Neural cell (in vitro differentiated cells): ENCODE results near the gene SPTBN2.

Experiments
- CTCF ChIP-seq: fragments of 450-650 bp; IDR thresholded peaks from 2 replicates; pipeline ENCODE4 v1.5.1; 2014; ENCODE audit warnings: antibody characterized with exemption, mild to moderate bottlenecking, moderate library complexity; ENCODE audit not compliant: poor library complexity, severe bottlenecking
- EP300 ChIP-seq: fragments of 450-650 bp; conservative IDR thresholded peaks from 2 replicates; pipeline ENCODE4 v1.6.1; 2014; ENCODE audit warnings: antibody characterized with exemption, mild to moderate bottlenecking, moderate library complexity; ENCODE audit not compliant: poor library complexity, severe bottlenecking
- EZH2 ChIP-seq: fragments of 200-600, 300-800 bp; shearing (Covaris generic), sonication (generic); IDR thresholded peaks from 2 replicates; pipeline ENCODE4 v1.6.1; 2014; ENCODE audit warnings: antibody characterized with exemption, low read length, borderline replicate concordance, mild to moderate bottlenecking; ENCODE audit not compliant: insufficient read depth, poor library complexity, severe bottlenecking
- MXI1 ChIP-seq: fragments of 450-650 bp; conservative IDR thresholded peaks from 2 replicates; pipeline ENCODE4 v1.6.1; 2014; ENCODE audit warnings: antibody characterized with exemption, mild to moderate bottlenecking; ENCODE audit not compliant: poor library complexity, severe bottlenecking
- POLR2AphosphoS5 ChIP-seq: IDR thresholded peaks from 2 replicates; pipeline ENCODE4 v1.6.1; 2012
- RAD21 ChIP-seq: fragments of 450-650 bp; conservative IDR thresholded peaks from 2 replicates; pipeline ENCODE4 v1.6.1; 2014; ENCODE audit warnings: antibody characterized with exemption, mild to moderate bottlenecking, moderate library complexity
- REST ChIP-seq: IDR thresholded peaks from 2 replicates; pipeline ENCODE4 v1.6.1; 2012; ENCODE audit warnings: borderline replicate concordance
- TAF1 ChIP-seq: IDR thresholded peaks from 2 replicates; pipeline ENCODE4 v1.6.1; 2012; ENCODE audit warnings: low read depth

GRCh38 chr11:66745356-66746235 is 16.6 kb upstream of the SPTBN2 start:
- TF ChIP-seq TAF1 (no peak), POLR2AphosphoS5 (no peak), CTCF (no peak), EP300 (no peak), RAD21 (no peak), REST (no peak), EZH2 (no peak), MXI1 (no peak)
